ENCODE measurements around the gene COBL.

The COBL gene

GRCh38 chr7:51148216-51148615 lies 168.4 kb downstream of the COBL start:
- no peaks in the 10 kb centered on the region for H3K4me1 ChIP-seq (ENCODE audit: control insufficient read depth, low read length)

GRCh38 chr7:51146816-51147586 lies 169.6 kb downstream of the COBL start:
- Histone ChIP-seq H3K79me2 (ENCODE audit: control insufficient read depth, low read length) (no peaks in the 10 kb centered on the region), H3K4me2 (ENCODE audit: low read length) (no peak overlapping the region), H3K4me1 (ENCODE audit: control insufficient read depth, low read length) (no peaks in the 10 kb centered on the region), H3F3A (ENCODE audit: control insufficient read depth, insufficient read depth) (no peaks in the 10 kb centered on the region), H4K20me1 (ENCODE audit: control insufficient read depth, insufficient read depth, low read depth, low read length) (no peaks in the 10 kb centered on the region), H3K4me3 (ENCODE audit: low read length) (no peak overlapping the region), H3K9me2 (replicated peaks; ENCODE audit: control insufficient read depth, low read length) (no peaks in the 10 kb centered on the region), H3K36me3 (ENCODE audit: control insufficient read depth, low read length) (no peaks in the 10 kb centered on the region), H3K27ac (ENCODE audit: low read depth, low read length) (no peak overlapping the region), H3K9me3 (ENCODE audit: control insufficient read depth, insufficient read depth, low read length) (peaks cover 12% of the 10 kb centered on the region), H3K27me3 (ENCODE audit: control insufficient read depth, low read length) (0 out of 2 replicates have a peak, but pooled peaks cover 2% of the 10 kb centered on the region)
- no peak for TF ChIP-seq CTCF (IDR thresholded peaks at IDR 0.05; ENCODE audit: low read depth, low read length, poor library complexity, severe bottlenecking)
- TF ChIP-seq EZH2phosphoT487 (IDR thresholded peaks at IDR 0.05; ENCODE audit: borderline replicate concordance, low read length): no peak

More at GRCh38 chr7:51148216-51148615, 168.4 kb downstream of the COBL start:
- Histone ChIP-seq H4K20me1 (ENCODE audit: control insufficient read depth, insufficient read depth, low read depth, low read length) (no peaks in the 10 kb centered on the region), H3K79me2 (ENCODE audit: control insufficient read depth, low read length) (no peaks in the 10 kb centered on the region), H3K36me3 (ENCODE audit: control insufficient read depth, low read length) (no peaks in the 10 kb centered on the region), H3K27me3 (ENCODE audit: control insufficient read depth, low read length) (no peaks in the 10 kb centered on the region), H3K4me2 (ENCODE audit: low read length) (no peak overlapping the region), H3K9me2 (replicated peaks; ENCODE audit: control insufficient read depth, low read length) (no peaks in the 10 kb centered on the region), H3K27ac (ENCODE audit: low read depth, low read length) (no peak overlapping the region), H3K9me3 (ENCODE audit: control insufficient read depth, insufficient read depth, low read length) (peaks cover 12% of the 10 kb centered on the region), H3F3A (ENCODE audit: control insufficient read depth, insufficient read depth) (no peaks in the 10 kb centered on the region), H3K4me3 (ENCODE audit: low read length) (no peak overlapping the region)
- no peak for TF ChIP-seq EZH2phosphoT487 (IDR thresholded peaks at IDR 0.05; ENCODE audit: borderline replicate concordance, low read length)
- no peak for TF ChIP-seq CTCF (IDR thresholded peaks at IDR 0.05; ENCODE audit: low read depth, low read length, poor library complexity, severe bottlenecking)

GRCh38 chr7:51144178-51144577 lies 172.4 kb downstream of the COBL start:
- H3K4me2 ChIP-seq (ENCODE audit: low read length): no peak overlapping the region
- no peaks in the 10 kb centered on the region for H3F3A ChIP-seq (ENCODE audit: control insufficient read depth, insufficient read depth)
- 0 out of 2 replicates have a peak, but pooled peaks cover 4% of the 10 kb centered on the region for H3K27me3 ChIP-seq (ENCODE audit: control insufficient read depth, low read length)
- H3K4me3 ChIP-seq (ENCODE audit: low read length): no peak overlapping the region
- H3K4me1 ChIP-seq (ENCODE audit: control insufficient read depth, low read length): peaks cover 9% of the 10 kb centered on the region; the same call in 1 of the 2 replicates
- H3K27ac ChIP-seq (ENCODE audit: low read depth, low read length): no peak overlapping the region
- no peak for TF ChIP-seq CTCF (IDR thresholded peaks at IDR 0.05; ENCODE audit: low read depth, low read length, poor library complexity, severe bottlenecking)
- TF ChIP-seq EZH2phosphoT487 (IDR thresholded peaks at IDR 0.05; ENCODE audit: borderline replicate concordance, low read length): no peak
- H4K20me1 ChIP-seq (ENCODE audit: control insufficient read depth, insufficient read depth, low read depth, low read length): no peaks in the 10 kb centered on the region
- no peaks in the 10 kb centered on the region for H3K9me2 ChIP-seq (replicated peaks; ENCODE audit: control insufficient read depth, low read length)
- no peaks in the 10 kb centered on the region for H3K79me2 ChIP-seq (ENCODE audit: control insufficient read depth, low read length)
- H3K9me3 ChIP-seq (ENCODE audit: control insufficient read depth, insufficient read depth, low read length): peaks cover 12% of the 10 kb centered on the region
- no peaks in the 10 kb centered on the region for H3K36me3 ChIP-seq (ENCODE audit: control insufficient read depth, low read length)
